OCI-LY7 (cell line): ENCODE measurements around the gene GP5. TPM values are rescaled to one million over a fixed set of nuclear protein-coding genes. Genes with fewer than 3 reads are reported as not detected.

Source experiments
- BruUV-seq: library from RNA; stranded (reverse); fragments of 400-500 nt; replicated peaks from 2 replicates; lab custom pipeline; 2021; lab: Mats Ljungman, UMichigan
- CTCF ChIA-PET: fragments of 300-600 bp; sonication (Branson Sonifier 250); formaldehyde crosslinking; loops from one replicate; lab custom pipeline; 2022; ENCODE audit warnings: antibody characterized with exemption; ENCODE audit not compliant: unreplicated experiment; lab: Charles Lee
- POLR2A ChIA-PET: fragments of 300-600 bp; sonication (Branson Sonifier 250); formaldehyde crosslinking; loops from one replicate; lab custom pipeline; 2022; ENCODE audit warnings: antibody characterized with exemption; lab: Charles Lee
- DNase-seq: peaks from one replicate; pipeline ENCODE4 v3.0.0-alpha.2; 2015; ENCODE audit warnings: low spot score
- H2AFZ ChIP-seq: fragments of 200-600 bp; sonication (generic), shearing (Covaris generic); 2 replicates; pipeline ENCODE4 v1.6.1; 2014; ENCODE audit warnings: mild to moderate bottlenecking, antibody characterized with exemption, low read length, moderate library complexity
- H3K27ac ChIP-seq: fragments of 200-600 bp; sonication (generic); 2 replicates; pipeline ENCODE4 v1.5.1; 2014; ENCODE audit warnings: mixed run types, low read depth, mild to moderate bottlenecking, moderate library complexity, low read length, inconsistent platforms; ENCODE audit not compliant: poor library complexity, severe bottlenecking
- H3K36me3 ChIP-seq: fragments of 200-600 bp; sonication (generic); 2 replicates; pipeline ENCODE4 v1.6.1; 2014; ENCODE audit warnings: mild to moderate bottlenecking, antibody characterized with exemption, low read length, moderate library complexity, mixed read lengths; ENCODE audit not compliant: insufficient read depth
- H3K4me1 ChIP-seq: fragments of 200-600 bp; sonication (generic); 2 replicates; pipeline ENCODE4 v1.5.1; 2014; ENCODE audit warnings: mild to moderate bottlenecking, low read length; ENCODE audit not compliant: insufficient read depth, poor library complexity, severe bottlenecking
- H3K4me2 ChIP-seq: fragments of 200-600 bp; sonication (generic); 2 replicates; pipeline ENCODE4 v1.6.1; 2014; ENCODE audit warnings: mild to moderate bottlenecking, low read length
- H3K4me3 ChIP-seq: fragments of 200-600 bp; sonication (generic); 2 replicates; pipeline ENCODE4 v1.5.1; 2014; ENCODE audit warnings: mild to moderate bottlenecking, low read depth, low read length; ENCODE audit not compliant: poor library complexity, severe bottlenecking
- H3K79me2 ChIP-seq: fragments of 200-600 bp; sonication (generic); 2 replicates; pipeline ENCODE4 v1.6.1; 2016; ENCODE audit warnings: low read depth, mild to moderate bottlenecking, low read length, moderate library complexity, mixed read lengths; ENCODE audit not compliant: insufficient read depth
- H3K9me2 ChIP-seq: fragments of 200-600 bp; sonication (generic); 2 replicates; pipeline ENCODE4 v1.6.1; 2016; ENCODE audit warnings: mild to moderate bottlenecking, low read length, mixed read lengths; ENCODE audit not compliant: insufficient read depth
- H3K9me3 ChIP-seq: fragments of 200-600 bp; sonication (generic); 2 replicates; pipeline ENCODE4 v1.6.1; 2014; ENCODE audit warnings: mild to moderate bottlenecking, mixed run types, low read length, mixed read lengths
- H4K20me1 ChIP-seq: fragments of 200-600 bp; sonication (generic); 2 replicates; pipeline ENCODE4 v1.6.1; 2014; ENCODE audit warnings: mild to moderate bottlenecking, antibody characterized with exemption, low read length, moderate library complexity, mixed read lengths; ENCODE audit not compliant: insufficient read depth
- EZH2phosphoT487 ChIP-seq: fragments of 200-600 bp; sonication (generic); IDR thresholded peaks from 2 replicates; pipeline ENCODE4 v1.6.1; 2018; ENCODE audit warnings: low read depth, borderline replicate concordance, mild to moderate bottlenecking, mixed run types, antibody characterized with exemption, low read length, moderate library complexity, mixed read lengths
- intact Hi-C: fragments of 100-400 bp; cut with micrococcal nuclease; formaldehyde crosslinking; loops from one replicate; pipeline ENCODE4 v1.10.0; 2022; ENCODE audit not compliant: unreplicated experiment
- total RNA-seq, 2 experiments: library from RNA; depleted of rRNA in 1 of 2; stranded (reverse); fragments of >200 nt in 1 of 2; shearing (Covaris generic) in 1 of 2; gene quantifications; 2 replicates each; pipeline ENCODE4 v1.2.3, GENCODE V29; 2014 to 2022
- TF ChIP-seq, protein P1 (sequence below): fragments of 200-600 bp; sonication (generic); conservative IDR thresholded peaks from 2 replicates; pipeline ENCODE4 v1.5.1; 2014; ENCODE audit warnings: mild to moderate bottlenecking, antibody characterized with exemption, low read length, moderate library complexity, mixed read lengths

GP5 gene
- total RNA-seq, 2 experiments from 2014 or later: 0.03 TPM; not detected in 1

DNA sequence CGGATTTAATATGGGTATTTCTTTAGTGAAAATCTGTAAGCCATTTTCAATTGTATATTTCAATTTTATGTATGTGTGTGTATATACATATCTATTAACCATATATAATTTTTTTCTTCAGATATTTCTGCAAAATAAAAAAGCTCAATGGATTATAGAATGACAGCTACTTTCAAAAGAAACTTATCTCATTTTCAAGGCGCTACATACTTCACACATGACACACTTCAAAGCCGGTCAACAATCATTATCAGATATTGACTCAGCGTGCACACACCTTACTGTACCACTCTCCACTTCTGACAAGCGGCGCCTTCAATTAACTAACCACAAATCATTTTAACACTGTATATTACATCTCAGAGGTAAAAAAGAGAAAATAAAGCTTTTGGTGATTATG is 48.1 kb upstream of the GP5 start:
- Histone ChIP-seq H3K4me1 (peaks cover 11% of the 10 kb centered on the region), H3K27ac (no peak overlapping the region), H3K36me3 (peaks cover 85% of the 10 kb centered on the region), H3K9me2 (no peaks in the 10 kb centered on the region), H3K79me2 (no peaks in the 10 kb centered on the region), H3K4me2 (no peak overlapping the region), H3K9me3 (no peaks in the 10 kb centered on the region), H3K4me3 (no peak overlapping the region), H4K20me1 (no peaks in the 10 kb centered on the region), H2AFZ (no peak overlapping the region)
- intact Hi-C loops: no loop called here
- BruUV-seq: no TSS peak
- DNase-seq: no peak
- CTCF ChIA-PET: no interaction called here
- POLR2A ChIA-PET: interaction anchor here (0.7 to 2.0 kb wide), 8 partner anchors 9 to 850 kb away, joined by 3 to 9 read pairs (median 4); no protein-coding TSS in a partner anchor
- TF ChIP-seq, protein P1, sequence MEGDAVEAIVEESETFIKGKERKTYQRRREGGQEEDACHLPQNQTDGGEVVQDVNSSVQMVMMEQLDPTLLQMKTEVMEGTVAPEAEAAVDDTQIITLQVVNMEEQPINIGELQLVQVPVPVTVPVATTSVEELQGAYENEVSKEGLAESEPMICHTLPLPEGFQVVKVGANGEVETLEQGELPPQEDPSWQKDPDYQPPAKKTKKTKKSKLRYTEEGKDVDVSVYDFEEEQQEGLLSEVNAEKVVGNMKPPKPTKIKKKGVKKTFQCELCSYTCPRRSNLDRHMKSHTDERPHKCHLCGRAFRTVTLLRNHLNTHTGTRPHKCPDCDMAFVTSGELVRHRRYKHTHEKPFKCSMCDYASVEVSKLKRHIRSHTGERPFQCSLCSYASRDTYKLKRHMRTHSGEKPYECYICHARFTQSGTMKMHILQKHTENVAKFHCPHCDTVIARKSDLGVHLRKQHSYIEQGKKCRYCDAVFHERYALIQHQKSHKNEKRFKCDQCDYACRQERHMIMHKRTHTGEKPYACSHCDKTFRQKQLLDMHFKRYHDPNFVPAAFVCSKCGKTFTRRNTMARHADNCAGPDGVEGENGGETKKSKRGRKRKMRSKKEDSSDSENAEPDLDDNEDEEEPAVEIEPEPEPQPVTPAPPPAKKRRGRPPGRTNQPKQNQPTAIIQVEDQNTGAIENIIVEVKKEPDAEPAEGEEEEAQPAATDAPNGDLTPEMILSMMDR: no peak
- no peak for TF ChIP-seq EZH2phosphoT487

GRCh38 chr3:194446754-194447153 is 47.7 kb upstream of the GP5 start:
- TF ChIP-seq, protein P1: no peak
- TF ChIP-seq EZH2phosphoT487: no peak
- intact Hi-C loops: no loop called here
- POLR2A ChIA-PET: interaction anchor here (1.1 to 2.0 kb wide), 3 partner anchors 9 to 14 kb away, joined by 3 to 9 read pairs (median 3); no protein-coding TSS in a partner anchor

DNA sequence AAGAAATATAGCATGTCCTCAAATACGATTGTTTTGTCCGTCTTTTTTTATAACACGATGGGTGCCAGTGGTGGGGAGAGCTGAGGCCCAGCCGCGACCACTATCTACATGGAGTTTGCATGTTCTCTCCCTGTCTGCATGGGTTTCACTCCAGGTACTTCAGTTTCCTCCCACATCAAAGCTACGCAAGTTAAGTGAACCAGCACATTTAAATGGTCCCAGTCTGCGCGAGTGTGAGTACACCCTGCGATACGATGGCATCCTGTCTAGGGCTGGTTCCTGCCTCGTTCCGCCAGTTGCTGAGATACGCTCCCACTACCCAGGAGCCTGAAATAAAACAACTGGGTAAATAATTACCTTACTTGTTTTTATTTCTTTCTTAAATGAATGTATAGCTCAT is 47.1 kb upstream of the GP5 start:
- ChIA-PET POLR2A (interaction anchor here (1.1 to 2.0 kb wide), 3 partner anchors 8 to 14 kb away, joined by 3 to 9 read pairs (median 3); no protein-coding TSS in a partner anchor), CTCF (no interaction called here)
- BruUV-seq: no TSS peak
- no peak overlapping the region for H3K4me3 ChIP-seq
- H3K36me3 ChIP-seq: peaks cover 84% of the 10 kb centered on the region
- intact Hi-C loops: no loop called here
- H3K9me2 ChIP-seq: no peaks in the 10 kb centered on the region
- no peaks in the 10 kb centered on the region for H4K20me1 ChIP-seq
- H3K9me3 ChIP-seq: no peaks in the 10 kb centered on the region
- no peaks in the 10 kb centered on the region for H3K79me2 ChIP-seq
- no peak overlapping the region for H2AFZ ChIP-seq
- no peak overlapping the region for H3K4me2 ChIP-seq
- peaks cover 11% of the 10 kb centered on the region for H3K4me1 ChIP-seq
- DNase-seq: no peak
- TF ChIP-seq, protein P1: no peak
- H3K27ac ChIP-seq: no peak overlapping the region

More at GRCh38 chr3:194446754-194447153, 47.7 kb upstream of the GP5 start:
- DNase-seq: no peak
- Histone ChIP-seq H3K9me3 (no peaks in the 10 kb centered on the region), H3K36me3 (peaks cover 85% of the 10 kb centered on the region), H2AFZ (no peak overlapping the region), H3K79me2 (no peaks in the 10 kb centered on the region), H3K4me3 (no peak overlapping the region), H3K9me2 (no peaks in the 10 kb centered on the region), H3K4me1 (peaks cover 11% of the 10 kb centered on the region), H4K20me1 (no peaks in the 10 kb centered on the region), H3K27ac (no peak overlapping the region), H3K4me2 (no peak overlapping the region)
- CTCF ChIA-PET: no interaction called here
- BruUV-seq: no TSS peak
